Keratinocyte (primary cell): ENCODE measurements around the gene PLPPR2. TPM values are rescaled to one million over a fixed set of nuclear protein-coding genes. Genes with fewer than 3 reads are reported as not detected.

Experiments
- DNase-seq: peaks from one replicate; pipeline ENCODE4 v3.0.0-alpha.2; 2011; ENCODE audit warnings: low read depth, missing footprints, low spot score
- FAIRE-seq: peaks from 2 replicates; lab custom pipeline; 2011; peaks lifted over from hg19 to GRCh38; lab: Jason Lieb, UNC
- H2AFZ ChIP-seq: 2 replicates; pipeline ENCODE4 v1.6.0; 2012; ENCODE audit warnings: low read length, control low read depth, inconsistent platforms; ENCODE audit not compliant: control insufficient read depth
- H3K27ac ChIP-seq: 2 replicates; pipeline ENCODE4 v1.5.1; 2011; ENCODE audit warnings: low read length; ENCODE audit not compliant: control insufficient read depth, insufficient read depth
- H3K27me3 ChIP-seq: 3 replicates; pipeline ENCODE4 v1.6.0; 2011; ENCODE audit warnings: low read length; ENCODE audit not compliant: control insufficient read depth, insufficient read depth; ENCODE audit errors: extremely low read depth
- H3K36me3 ChIP-seq, 2 experiments: 2 replicates in 1 of 2; 3 replicates in 1 of 2; pipeline ENCODE4 v1.5.1; 2011; ENCODE audit warnings: low read length in 2 of 2, mild to moderate bottlenecking in 1 of 2; ENCODE audit not compliant: control insufficient read depth in 2 of 2, insufficient read depth in 2 of 2; ENCODE audit errors: extremely low read depth in 1 of 2
- H3K4me1 ChIP-seq: 3 replicates; pipeline ENCODE4 v1.5.1; 2011; ENCODE audit warnings: low read length; ENCODE audit not compliant: control insufficient read depth, insufficient read depth; ENCODE audit errors: extremely low read depth
- H3K4me2 ChIP-seq: 3 replicates; pipeline ENCODE4 v1.6.0; 2011; ENCODE audit warnings: low read depth, low read length; ENCODE audit not compliant: control insufficient read depth, insufficient read depth; ENCODE audit errors: extremely low read depth
- H3K4me3 ChIP-seq, 3 experiments: fragments of 200-600 bp in 1 of 3; sonication (generic) in 1 of 3; 2 replicates in 2 of 3; 3 replicates in 1 of 3; pipeline ENCODE4 v1.5.1; 2011 to 2016; ENCODE audit warnings: low read length in 3 of 3, mild to moderate bottlenecking in 3 of 3, control low read depth in 2 of 3, inconsistent platforms in 1 of 3, low read depth in 1 of 3, mixed read lengths in 1 of 3, mixed run types in 1 of 3, moderate library complexity in 1 of 3; ENCODE audit not compliant: control insufficient read depth in 2 of 3, insufficient read depth in 2 of 3; ENCODE audit errors: extremely low read depth in 1 of 3
- H3K79me2 ChIP-seq: 2 replicates; pipeline ENCODE4 v1.6.0; 2012; ENCODE audit warnings: low read length; ENCODE audit not compliant: control insufficient read depth, insufficient read depth
- H3K9ac ChIP-seq: 3 replicates; pipeline ENCODE4 v1.6.0; 2011; ENCODE audit warnings: low read length; ENCODE audit not compliant: control insufficient read depth, insufficient read depth; ENCODE audit errors: extremely low read depth
- H3K9me1 ChIP-seq: 3 replicates; pipeline ENCODE4 v1.6.0; 2011; ENCODE audit warnings: low read length; ENCODE audit not compliant: control insufficient read depth, insufficient read depth; ENCODE audit errors: extremely low read depth
- H3K9me3 ChIP-seq: 2 replicates; pipeline ENCODE4 v1.5.1; 2012; ENCODE audit warnings: low read depth, low read length; ENCODE audit not compliant: control insufficient read depth
- H4K20me1 ChIP-seq: 3 replicates; pipeline ENCODE4 v1.6.0; 2011; ENCODE audit warnings: low read length; ENCODE audit not compliant: control insufficient read depth, insufficient read depth; ENCODE audit errors: extremely low read depth
- EZH2 ChIP-seq: IDR thresholded peaks from one replicate; pipeline ENCODE4 v1.6.1; 2012; ENCODE audit warnings: inconsistent platforms, mild to moderate bottlenecking, low read length, moderate library complexity
- dilution Hi-C: fragments of 300-500 bp; cut with MboI; formaldehyde crosslinking; loops from one replicate; pipeline ENCODE4 v1.7.0; 2020; ENCODE audit warnings: low sequenced_read_pairs; ENCODE audit not compliant: extremely low pct_ligation_motif_present
- polyA plus RNA-seq, 5 experiments: library from polyadenylated mRNA; depleted of rRNA in 3 of 5; stranded (reverse) in 3 of 5; stranded (forward) in 1 of 5; unstranded in 1 of 5; fragments of >200 nt; gene quantifications; 1 replicate in 1 of 5; 2 replicates in 3 of 5; 3 replicates in 1 of 5; pipeline versions ENCODE4 v1.2.1 to v1.2.3, GENCODE V29; 2011 to 2012; ENCODE audit warnings: missing spikeins in 2 of 5, low read depth in 1 of 5, low replicate concordance in 1 of 5
- TF ChIP-seq, protein P1 (sequence below), 3 experiments: IDR thresholded peaks in 1 of 3; conservative IDR thresholded peaks in 1 of 3; optimal IDR thresholded peaks in 1 of 3; 2 replicates in 2 of 3; 3 replicates in 1 of 3; pipeline versions ENCODE3 to v1.5.1; 2011; ENCODE audit warnings: low read length in 3 of 3, mild to moderate bottlenecking in 3 of 3, moderate library complexity in 2 of 3, control low read depth in 1 of 3, inconsistent platforms in 1 of 3; ENCODE audit not compliant: insufficient read depth in 2 of 3; ENCODE audit errors: extremely low read depth in 1 of 3

Gene PLPPR2
- polyA plus RNA-seq, 1 donor (not counting 4 experiments of a cell fraction or from before 2014, with no cell fraction given) = 3.5 TPM

- H3K4me3 ChIP-seq = no peak overlapping the region
- H3K9me1 ChIP-seq = no peaks in the 10 kb centered on the region
- no peak overlapping the region for H3K4me2 ChIP-seq
- no peak overlapping the region for H3K27ac ChIP-seq
- H3K27me3 ChIP-seq = no peaks in the 10 kb centered on the region
- dilution Hi-C loops = no loop called here
- peaks cover 6% of the 10 kb centered on the region for H3K4me1 ChIP-seq
- no peak overlapping the region for H3K9ac ChIP-seq
- FAIRE-seq (no peak), DNase-seq (no peak)
- no peaks in the 10 kb centered on the region for H4K20me1 ChIP-seq
- H2AFZ ChIP-seq = no peak overlapping the region
- no peaks in the 10 kb centered on the region for H3K9me3 ChIP-seq
- H3K79me2 ChIP-seq = no peaks in the 10 kb centered on the region
- H3K36me3 ChIP-seq = peaks cover 0 to 5% of the 10 kb centered on the region in 2 experiments
- TF ChIP-seq, protein P1, sequence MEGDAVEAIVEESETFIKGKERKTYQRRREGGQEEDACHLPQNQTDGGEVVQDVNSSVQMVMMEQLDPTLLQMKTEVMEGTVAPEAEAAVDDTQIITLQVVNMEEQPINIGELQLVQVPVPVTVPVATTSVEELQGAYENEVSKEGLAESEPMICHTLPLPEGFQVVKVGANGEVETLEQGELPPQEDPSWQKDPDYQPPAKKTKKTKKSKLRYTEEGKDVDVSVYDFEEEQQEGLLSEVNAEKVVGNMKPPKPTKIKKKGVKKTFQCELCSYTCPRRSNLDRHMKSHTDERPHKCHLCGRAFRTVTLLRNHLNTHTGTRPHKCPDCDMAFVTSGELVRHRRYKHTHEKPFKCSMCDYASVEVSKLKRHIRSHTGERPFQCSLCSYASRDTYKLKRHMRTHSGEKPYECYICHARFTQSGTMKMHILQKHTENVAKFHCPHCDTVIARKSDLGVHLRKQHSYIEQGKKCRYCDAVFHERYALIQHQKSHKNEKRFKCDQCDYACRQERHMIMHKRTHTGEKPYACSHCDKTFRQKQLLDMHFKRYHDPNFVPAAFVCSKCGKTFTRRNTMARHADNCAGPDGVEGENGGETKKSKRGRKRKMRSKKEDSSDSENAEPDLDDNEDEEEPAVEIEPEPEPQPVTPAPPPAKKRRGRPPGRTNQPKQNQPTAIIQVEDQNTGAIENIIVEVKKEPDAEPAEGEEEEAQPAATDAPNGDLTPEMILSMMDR (optimal IDR thresholded peaks at IDR 0.05 in 1 of 3, IDR thresholded peaks at IDR 0.05 in 1 of 3, conservative IDR thresholded peaks at IDR 0.05 in 1 of 3; ENCODE audit: extremely low read depth in 1 of 3, insufficient read depth in 2 of 3, low read length in 3 of 3) = no peak
- no peak for TF ChIP-seq EZH2
Observed at GRCh38 chr19:11363881-11364280, 8.6 kb downstream of the PLPPR2 start.

GRCh38 chr19:11364296-11364904, 9.2 kb downstream of the PLPPR2 start:
- TF ChIP-seq EZH2 = no peak
- TF ChIP-seq, protein P1 (optimal IDR thresholded peaks at IDR 0.05 in 1 of 3, IDR thresholded peaks at IDR 0.05 in 1 of 3, conservative IDR thresholded peaks at IDR 0.05 in 1 of 3; ENCODE audit: extremely low read depth in 1 of 3, insufficient read depth in 2 of 3, low read length in 3 of 3) = no peak
- Histone ChIP-seq H3K36me3 (peaks cover 0 to 5% of the 10 kb centered on the region in 2 experiments), H2AFZ (no peak overlapping the region), H3K4me3 (no peak overlapping the region), H3K27me3 (no peaks in the 10 kb centered on the region), H3K27ac (no peak overlapping the region), H3K79me2 (no peaks in the 10 kb centered on the region), H3K9me1 (no peaks in the 10 kb centered on the region), H3K9ac (no peak overlapping the region), H4K20me1 (no peaks in the 10 kb centered on the region), H3K4me1 (peaks cover 2% of the 10 kb centered on the region), H3K4me2 (no peak overlapping the region), H3K9me3 (no peaks in the 10 kb centered on the region)
- DNase-seq (no peak), FAIRE-seq (no peak)
- dilution Hi-C loops = no loop called here
